GM19193 (cell line): Measurements from ENCODE around the gene DIP2C.

Experiments used
- POLR2A ChIP-seq: IDR thresholded peaks from 4 replicates; pipeline ENCODE4 v1.6.1; 2011; ENCODE audit not compliant: insufficient read depth, insufficient read length; ENCODE audit errors: extremely low read depth

Gene DIP2C

GRCh38 chr10:621513-621912 is 68.0 kb downstream of the DIP2C start:
- TF ChIP-seq POLR2A = no peak

GRCh38 chr10:620971-621370 is 68.5 kb downstream of the DIP2C start:
- no peak for TF ChIP-seq POLR2A

GRCh38 chr10:620417-620816 is 69.1 kb downstream of the DIP2C start:
- TF ChIP-seq POLR2A = no peak

GRCh38 chr10:619710-620109 is 69.8 kb downstream of the DIP2C start:
- no peak for TF ChIP-seq POLR2A

- TF ChIP-seq POLR2A = no peak
Observed at GRCh38 chr10:618229-618989, 71.1 kb downstream of the DIP2C start.

- TF ChIP-seq POLR2A = no peak
Observed at GRCh38 chr10:617471-617870, 72.0 kb downstream of the DIP2C start.

- no peak for TF ChIP-seq POLR2A
Observed at GRCh38 chr10:615583-616152, 73.8 kb downstream of the DIP2C start.

GRCh38 chr10:614790-615582 is 74.5 kb downstream of the DIP2C start:
- no peak for TF ChIP-seq POLR2A

- TF ChIP-seq POLR2A = no peak
Observed at GRCh38 chr10:614139-614711, 75.2 kb downstream of the DIP2C start.

GRCh38 chr10:613271-614138 is 76.0 kb downstream of the DIP2C start:
- no peak for TF ChIP-seq POLR2A

- TF ChIP-seq POLR2A = no peak
Observed at GRCh38 chr10:612696-613095, 76.8 kb downstream of the DIP2C start.

GRCh38 chr10:609868-610545 is 79.5 kb downstream of the DIP2C start:
- no peak for TF ChIP-seq POLR2A

- TF ChIP-seq POLR2A = no peak
Observed at GRCh38 chr10:609262-609658, 80.2 kb downstream of the DIP2C start.
